ENCODE measurements around the gene DGKB.

DGKB gene

GRCh38 chr7:14394786-14395185 lies 507.8 kb downstream of the DGKB start:
- TF ChIP-seq CTCF (IDR thresholded peaks at IDR 0.05; ENCODE audit: low read depth, low read length, missing control alignments) = no peak
- DNase-seq (ENCODE audit: low read depth) = no peak
- no peak overlapping the region for H3K4me3 ChIP-seq (ENCODE audit: low read depth, low read length)
- in situ Hi-C loops (cut with HindIII; ENCODE audit: low sequenced_read_pairs) = no loop called here

- in situ Hi-C loops (cut with HindIII; ENCODE audit: low sequenced_read_pairs) = no loop called here
- no peak for TF ChIP-seq CTCF (IDR thresholded peaks at IDR 0.05; ENCODE audit: low read depth, low read length, missing control alignments)
These were observed 513.0 kb downstream of the DGKB start for GRCh38 chr7:14389595-14389994.

GRCh38 chr7:14389181-14389591 lies 513.4 kb downstream of the DGKB start:
- no peak for DNase-seq (ENCODE audit: low read depth)
- H3K4me3 ChIP-seq (ENCODE audit: low read depth, low read length) = no peak overlapping the region
- no peak for TF ChIP-seq CTCF (IDR thresholded peaks at IDR 0.05; ENCODE audit: low read depth, low read length, missing control alignments)
- in situ Hi-C loops (cut with HindIII; ENCODE audit: low sequenced_read_pairs) = no loop called here

More at GRCh38 chr7:14389595-14389994, 513.0 kb downstream of the DGKB start:
- H3K4me3 ChIP-seq (ENCODE audit: low read depth, low read length) = no peak overlapping the region
- DNase-seq (ENCODE audit: low read depth) = no peak

- TF ChIP-seq CTCF (IDR thresholded peaks at IDR 0.05; ENCODE audit: low read depth, low read length, missing control alignments) = no peak
- H3K4me3 ChIP-seq (ENCODE audit: low read depth, low read length) = no peak overlapping the region
- in situ Hi-C loops (cut with HindIII; ENCODE audit: low sequenced_read_pairs) = no loop called here
- DNase-seq (ENCODE audit: low read depth) = no peak
These were observed 517.5 kb downstream of the DGKB start for GRCh38 chr7:14385074-14385473.

- in situ Hi-C loops (cut with HindIII; ENCODE audit: low sequenced_read_pairs) = no loop called here
- DNase-seq (ENCODE audit: low read depth) = no peak
- no peak overlapping the region for H3K4me3 ChIP-seq (ENCODE audit: low read depth, low read length)
- TF ChIP-seq CTCF (IDR thresholded peaks at IDR 0.05; ENCODE audit: low read depth, low read length, missing control alignments) = no peak
These were observed 520.6 kb downstream of the DGKB start for GRCh38 chr7:14381936-14382335.

- no peak overlapping the region for H3K4me3 ChIP-seq (ENCODE audit: low read depth, low read length)
- DNase-seq (ENCODE audit: low read depth) = peak; percentile 2
- in situ Hi-C loops (cut with HindIII; ENCODE audit: low sequenced_read_pairs) = no loop called here
- TF ChIP-seq CTCF (IDR thresholded peaks at IDR 0.05; ENCODE audit: low read depth, low read length, missing control alignments) = no peak
These were observed 521.2 kb downstream of the DGKB start for GRCh38 chr7:14381306-14381705.

- H3K4me3 ChIP-seq (ENCODE audit: low read depth, low read length) = no peak overlapping the region
- no peak for TF ChIP-seq CTCF (IDR thresholded peaks at IDR 0.05; ENCODE audit: low read depth, low read length, missing control alignments)
- in situ Hi-C loops (cut with HindIII; ENCODE audit: low sequenced_read_pairs) = no loop called here
- no peak for DNase-seq (ENCODE audit: low read depth)
These were observed 521.7 kb downstream of the DGKB start for GRCh38 chr7:14380881-14381280.
